Kidney capillary endothelial cell (primary cell): Measurements from ENCODE around the gene XPOT.

Experiments used
- DNase-seq: peaks from one replicate; pipeline ENCODE4 v3.0.0-alpha.2; 2018; ENCODE audit warnings: low spot score

Gene XPOT

DNA sequence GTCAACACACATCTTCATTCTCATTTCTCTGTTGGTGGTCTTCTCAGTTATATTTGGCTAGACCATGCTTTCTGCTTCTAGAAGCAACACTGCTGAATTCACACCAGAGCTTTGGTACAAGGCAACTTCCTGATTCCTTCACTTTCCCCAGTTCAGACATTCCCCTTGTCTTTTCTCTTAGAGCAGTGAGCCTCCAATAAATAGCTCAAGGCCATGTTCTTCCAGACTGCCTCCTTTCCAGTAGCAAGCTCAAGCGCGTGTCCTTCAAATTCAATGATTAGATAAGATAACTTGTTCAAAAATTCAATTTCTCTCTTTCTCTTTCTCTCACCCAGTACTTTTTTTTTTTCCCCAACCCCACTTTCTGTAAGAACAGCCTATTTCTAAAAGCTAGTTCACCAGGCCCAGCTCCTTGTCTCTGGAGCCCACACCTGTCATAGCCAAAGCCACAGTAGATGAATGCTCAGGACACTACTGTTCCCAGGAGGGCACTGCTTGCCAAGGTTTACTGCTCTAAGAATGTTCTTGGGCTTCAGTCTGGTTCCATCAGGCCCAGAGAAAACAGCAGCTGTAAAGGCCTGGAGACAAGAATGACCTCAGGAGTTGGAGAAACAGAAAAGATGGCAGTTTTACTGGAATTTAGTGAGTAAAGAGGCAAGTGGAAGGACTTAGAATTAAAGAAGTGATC is 65.4 kb downstream of the XPOT start:
- DNase-seq = no peak

DNA sequence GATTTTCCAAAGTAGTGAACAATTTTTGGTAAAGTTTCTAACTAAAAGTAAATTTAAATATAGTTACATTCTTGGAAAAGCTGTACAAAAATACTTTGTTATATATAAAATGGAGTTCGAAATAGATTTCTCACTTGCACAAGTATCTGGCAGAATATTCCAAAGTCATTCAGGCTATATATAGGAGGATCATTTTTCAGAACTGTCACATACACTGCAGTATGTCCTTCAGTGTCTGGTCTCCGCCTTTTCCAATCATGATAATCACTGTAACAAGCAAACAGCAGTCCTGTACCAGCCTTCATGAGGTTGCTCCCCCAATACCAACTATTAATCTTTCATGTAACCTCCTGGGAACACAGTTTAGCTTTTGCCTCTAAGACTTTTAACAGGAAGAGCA is 66.3 kb downstream of the XPOT start:
- no peak for DNase-seq

- no peak for DNase-seq
Measured at GRCh38 chr12:64473176-64473575, 69.0 kb downstream of the XPOT start.

- no peak for DNase-seq
Measured at GRCh38 chr12:64475518-64475917, 71.3 kb downstream of the XPOT start.

DNA sequence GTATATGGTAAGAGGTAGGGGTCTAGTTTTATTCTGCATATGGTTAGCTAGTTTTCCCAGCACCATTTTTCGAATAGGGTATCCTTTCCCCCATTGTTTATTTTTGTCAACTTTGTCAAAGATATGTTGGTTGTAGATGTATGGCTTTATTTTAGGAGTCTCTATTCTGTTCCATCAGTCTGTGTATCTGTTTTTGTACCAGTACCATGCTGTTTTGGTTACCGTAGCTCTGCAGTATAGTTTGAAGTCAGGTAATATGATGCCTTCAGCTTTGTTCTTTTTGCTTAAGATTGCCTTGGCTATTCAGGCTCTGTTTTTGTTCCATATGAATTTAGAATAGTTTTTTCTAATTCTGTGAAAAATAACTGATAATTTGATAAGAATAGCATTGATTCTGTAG is 72.7 kb downstream of the XPOT start:
- no peak for DNase-seq

- DNase-seq = no peak
Measured at GRCh38 chr12:64478661-64479060, 74.5 kb downstream of the XPOT start.

- DNase-seq = no peak
Measured at GRCh38 chr12:64480148-64480547, 76.0 kb downstream of the XPOT start.

DNA sequence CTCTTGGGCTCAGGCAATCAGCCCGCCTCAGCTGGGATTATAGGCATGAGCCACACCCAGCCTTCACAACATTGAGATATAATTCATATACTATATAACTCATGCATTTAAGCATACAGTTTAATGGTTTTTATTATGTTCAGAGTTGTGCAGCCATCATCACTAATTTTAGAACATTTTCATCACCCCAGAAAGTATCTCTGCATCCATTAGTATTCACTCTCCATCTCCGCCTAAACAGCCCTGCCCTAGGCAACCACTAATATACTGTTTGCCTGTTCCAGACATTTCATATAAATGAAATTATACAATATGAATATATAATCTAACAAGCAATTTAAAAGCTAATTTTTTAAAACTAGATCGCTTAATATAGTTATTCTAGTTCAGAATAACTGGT is 82.5 kb downstream of the XPOT start:
- DNase-seq = no peak

GRCh38 chr12:64491718-64492117 is 87.5 kb downstream of the XPOT start:
- no peak for DNase-seq

DNA sequence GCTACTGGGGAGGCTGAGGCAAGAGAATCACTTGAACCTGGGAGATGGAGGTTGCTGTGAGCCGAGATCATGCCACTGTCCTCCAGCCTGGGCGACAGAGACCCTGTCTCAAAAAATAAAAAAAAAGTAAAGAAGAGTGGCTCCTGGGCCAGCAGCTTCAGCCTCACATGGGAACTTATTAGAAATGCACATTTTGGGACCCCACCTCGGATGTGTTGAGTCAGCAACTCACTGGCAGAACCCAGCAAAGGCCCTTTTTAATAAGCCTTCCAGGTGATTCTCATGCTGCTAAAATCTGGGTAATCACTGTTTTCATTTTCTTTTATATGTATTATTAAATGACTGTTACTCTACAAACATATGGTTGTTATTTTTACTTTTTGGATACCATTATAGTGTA is 89.3 kb downstream of the XPOT start:
- DNase-seq = no peak

DNA sequence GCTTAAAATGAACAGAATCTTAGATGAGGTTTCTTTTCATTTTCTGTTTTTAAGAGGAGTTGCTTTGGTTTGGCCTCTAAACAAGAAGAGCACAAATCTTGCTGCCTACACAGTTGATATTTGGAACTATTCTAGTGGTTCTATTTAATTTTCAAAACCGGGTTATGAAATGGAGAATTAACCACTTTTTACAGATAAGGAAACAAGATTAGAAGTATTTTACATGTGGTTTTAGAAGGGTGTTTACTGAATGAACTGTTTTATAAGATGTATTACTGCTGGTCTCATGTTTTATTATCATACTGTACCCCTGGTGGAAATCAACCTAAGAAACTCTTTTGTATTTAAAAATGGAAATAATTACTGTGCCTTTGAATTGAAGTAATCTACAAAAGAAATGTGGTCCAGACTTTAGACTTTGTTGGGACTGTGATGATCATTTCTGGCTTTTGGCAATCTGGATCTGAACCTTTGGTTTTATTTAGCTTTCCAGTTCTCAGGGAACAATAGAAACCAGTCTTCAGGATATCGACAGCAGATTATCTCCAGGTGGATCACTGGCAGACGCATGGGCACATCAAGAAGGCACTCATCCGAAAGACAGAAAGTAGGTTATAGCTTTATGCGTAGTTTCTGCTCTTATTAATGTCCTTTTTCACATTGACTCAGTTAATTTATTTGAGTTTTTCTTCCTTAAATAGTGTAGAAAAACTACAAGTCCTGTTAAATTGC is 91.0 kb downstream of the XPOT start:
- DNase-seq = no peak

DNA sequence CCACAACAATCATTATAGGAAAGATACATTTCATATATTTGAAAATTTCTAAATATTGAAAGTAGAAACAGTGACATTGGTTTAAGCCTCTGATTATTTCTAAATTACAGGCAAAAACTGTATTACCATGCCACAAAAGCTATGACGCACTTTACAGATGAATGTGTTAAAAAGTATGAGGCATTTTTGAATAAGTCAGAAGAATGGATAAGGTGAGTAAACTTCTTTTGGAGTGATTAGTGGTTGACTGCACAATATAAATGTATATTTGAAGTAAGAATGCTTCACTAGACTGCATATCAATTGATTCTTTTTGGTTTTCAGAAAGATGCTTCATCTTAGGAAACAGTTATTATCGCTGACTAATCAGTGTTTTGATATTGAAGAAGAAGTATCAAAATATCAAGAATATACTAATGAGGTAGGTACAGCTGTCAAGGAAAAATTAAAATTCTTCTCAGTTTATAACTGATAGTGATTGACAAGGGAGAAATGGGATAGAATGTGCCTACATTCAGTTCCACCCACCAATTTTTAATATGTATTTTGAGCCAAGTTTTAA is 92.7 kb downstream of the XPOT start:
- DNase-seq = no peak

GRCh38 chr12:64497484-64497883 is 93.3 kb downstream of the XPOT start:
- no peak for DNase-seq

- no peak for DNase-seq
Measured at GRCh38 chr12:64497903-64498302, 93.7 kb downstream of the XPOT start.

DNA sequence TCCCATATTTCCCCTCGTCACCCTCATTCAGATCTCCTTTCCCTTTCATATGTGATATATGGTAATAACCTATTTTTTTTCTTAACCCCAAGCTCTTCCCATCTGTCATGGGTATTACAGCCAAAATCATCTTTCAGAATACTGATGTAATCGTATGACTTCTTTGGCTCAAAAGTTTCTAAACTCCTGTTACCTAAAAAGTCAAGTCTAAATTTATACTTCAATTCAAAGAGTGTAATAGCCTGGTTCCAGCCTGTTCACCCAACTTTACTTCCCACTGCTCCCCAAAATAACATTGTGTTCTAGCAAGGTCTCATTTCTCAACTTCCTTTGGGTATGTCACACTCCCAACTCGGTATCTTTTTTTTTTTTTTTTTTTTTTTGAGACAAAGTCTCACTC is 96.2 kb downstream of the XPOT start:
- no peak for DNase-seq
